K562 (cell line): Measurements from ENCODE around the gene PDZRN4. TPM values are rescaled to one million over a fixed set of nuclear protein-coding genes. Genes with fewer than 3 reads are reported as not detected.

ENCODE experiments used
- ATAC-seq: fragments of 200-7000 bp; cut with Tn5 transposase; 3 replicates; pipeline ENCODE4 v1.9.1; 2020; ENCODE audit warnings: moderate library complexity
- BruUV-seq: library from RNA; stranded (reverse); fragments of 400-500 nt; replicated peaks from 2 replicates; lab custom pipeline; 2021; lab: Mats Ljungman, UMichigan
- CTCF ChIA-PET: fragments of 300-600 bp; formaldehyde crosslinking; extraction: SDS; loops from one replicate; lab custom pipeline; 2021; ENCODE audit warnings: low intra/inter-chr PET ratio; lab: Yijun Ruan, JAX
- POLR2A ChIA-PET: fragments of 300-600, 350-650 bp; sonication (Branson Sonifier 250); formaldehyde crosslinking; extraction: SDS; loops from one replicate; lab custom pipeline; 2021; ENCODE audit warnings: antibody characterized with exemption, inconsistent platforms; lab: Yijun Ruan, JAX
- DNase-seq, 4 experiments: peaks; one replicate each; pipeline versions ENCODE4 v3.0.0 to v3.0.0-alpha.2; 2011 to 2018; ENCODE audit warnings: low spot score in 3 of 4, mixed read lengths in 3 of 4; ENCODE audit errors: extremely low read depth in 1 of 4
- FAIRE-seq: peaks from 2 replicates; lab custom pipeline; 2011; peaks lifted over from hg19 to GRCh38; lab: Jason Lieb, UNC
- H2AFZ ChIP-seq: 2 replicates; pipeline ENCODE4 v1.6.0; 2011; ENCODE audit warnings: low read depth, low read length, control low read depth, inconsistent platforms
- H3K27ac ChIP-seq: fragments of 200-600 bp; 3 replicates; pipeline ENCODE4 v1.8.0; 2011; ENCODE audit warnings: low read depth, mild to moderate bottlenecking, control low read depth, inconsistent platforms, low read length, moderate library complexity, mixed read lengths; ENCODE audit errors: extremely low read depth
- H3K27me3 ChIP-seq, 2 experiments: fragments of 300-600 bp in 1 of 2; 2 replicates in 1 of 2; 3 replicates in 1 of 2; pipeline versions ENCODE4 v1.6.0 to v1.8.0; 2011; ENCODE audit warnings: inconsistent platforms in 2 of 2, low read length in 2 of 2, mild to moderate bottlenecking in 1 of 2, mixed read lengths in 1 of 2, moderate library complexity in 1 of 2; ENCODE audit not compliant: control insufficient read depth in 2 of 2, insufficient read depth in 2 of 2
- H3K36me3 ChIP-seq: fragments of 300-600 bp; 3 replicates; pipeline ENCODE4 v1.8.0; 2011; ENCODE audit warnings: mild to moderate bottlenecking, low read length, inconsistent platforms; ENCODE audit not compliant: control insufficient read depth, insufficient read depth
- H3K4me1 ChIP-seq, 2 experiments: fragments of 200-600 bp in 1 of 2; replicated peaks in 1 of 2; 2 replicates in 1 of 2; 3 replicates in 1 of 2; pipeline versions ENCODE4 v1.5.1 to v1.8.0; 2011; ENCODE audit warnings: inconsistent platforms in 2 of 2, low read length in 2 of 2, mild to moderate bottlenecking in 1 of 2, mixed read lengths in 1 of 2, moderate library complexity in 1 of 2; ENCODE audit not compliant: control insufficient read depth in 2 of 2, insufficient read depth in 2 of 2
- H3K4me2 ChIP-seq: 2 replicates; pipeline ENCODE4 v1.6.1; 2011; ENCODE audit warnings: low read length, control low read depth, inconsistent platforms, mixed read lengths; ENCODE audit not compliant: insufficient read depth
- H3K4me3 ChIP-seq: fragments of 200-600 bp; sonication (generic), shearing (Covaris generic); 2 replicates; pipeline ENCODE4 v1.5.1; 2016; ENCODE audit warnings: control low read depth, inconsistent platforms
- H3K79me2 ChIP-seq: fragments of 200-600 bp; 3 replicates; pipeline ENCODE4 v1.8.0; 2011; ENCODE audit warnings: low read length, inconsistent platforms; ENCODE audit not compliant: control insufficient read depth, insufficient read depth
- H3K9ac ChIP-seq, 2 experiments: 2 replicates each; pipeline versions ENCODE4 v1.6.0 to v1.6.1; 2011; ENCODE audit warnings: low read depth in 2 of 2, low read length in 2 of 2, control low read depth in 1 of 2, inconsistent platforms in 1 of 2, mild to moderate bottlenecking in 1 of 2, mixed read lengths in 1 of 2; ENCODE audit not compliant: insufficient read depth in 1 of 2
- H3K9me1 ChIP-seq: one replicate; pipeline ENCODE4 v1.6.0; 2011; ENCODE audit warnings: inconsistent platforms, mild to moderate bottlenecking, low read length, moderate library complexity; ENCODE audit not compliant: control insufficient read depth, insufficient read depth
- H3K9me3 ChIP-seq: replicated peaks from 2 replicates; pipeline ENCODE4 v1.5.1; 2011; ENCODE audit warnings: low read depth, low read length, inconsistent platforms; ENCODE audit not compliant: control insufficient read depth, insufficient read depth
- H4K20me1 ChIP-seq: replicated peaks from 2 replicates; pipeline ENCODE4 v1.6.1; 2011; ENCODE audit warnings: low read length, inconsistent platforms, mixed read lengths; ENCODE audit not compliant: control insufficient read depth, insufficient read depth
- BRD4 ChIP-seq: fragments of 200-600 bp; sonication (generic); IDR thresholded peaks from 2 replicates; pipeline ENCODE4 v1.6.1; 2017; ENCODE audit warnings: inconsistent platforms
- CSDE1 ChIP-seq, 2 experiments: fragments of 450-650 bp; IDR thresholded peaks; 2 replicates each; pipeline ENCODE4 v1.6.1; 2016; ENCODE audit warnings: mild to moderate bottlenecking in 1 of 2
- CTCF ChIP-seq, 3 experiments: IDR thresholded peaks in 2 of 3; conservative IDR thresholded peaks in 1 of 3; 2 replicates each; pipeline ENCODE4 v1.5.1; 2011 to 2012; ENCODE audit warnings: low read length in 3 of 3, mild to moderate bottlenecking in 3 of 3, control low read depth in 2 of 3, improper control_type of control experiment in 1 of 3, inconsistent platforms in 1 of 3, low read depth in 1 of 3, mixed read lengths in 1 of 3, moderate library complexity in 1 of 3; ENCODE audit not compliant: insufficient read depth in 2 of 3
- EWSR1 ChIP-seq: fragments of 450-650 bp; IDR thresholded peaks from 2 replicates; pipeline ENCODE4 v1.6.1; 2018; ENCODE audit warnings: borderline replicate concordance, mild to moderate bottlenecking, low read depth, moderate library complexity; ENCODE audit not compliant: partially characterized antibody
- FOS ChIP-seq: IDR thresholded peaks from 3 replicates; pipeline ENCODE4 v1.6.1; 2011; ENCODE audit not compliant: insufficient read length; ENCODE audit errors: extremely low read depth
- GATA2 ChIP-seq: sonication (generic); formaldehyde crosslinking; IDR thresholded peaks from 2 replicates; pipeline ENCODE4 v1.4.0; 2020; ENCODE audit warnings: mild to moderate bottlenecking, missing genetic modification reagents
- GTF2A2 ChIP-seq: IDR thresholded peaks from 2 replicates; pipeline ENCODE4 v1.6.1; 2016; ENCODE audit warnings: mild to moderate bottlenecking, missing genetic modification characterization, missing compliant biosample characterization
- HMGXB4 ChIP-seq: sonication (generic); formaldehyde crosslinking; IDR thresholded peaks from 2 replicates; pipeline ENCODE4 v1.8.1; 2023; ENCODE audit warnings: mild to moderate bottlenecking, missing genetic modification reagents
- KAT8 ChIP-seq: fragments of 450-650 bp; IDR thresholded peaks from 2 replicates; pipeline ENCODE4 v1.6.1; 2016; ENCODE audit warnings: low read depth, mild to moderate bottlenecking
- RAD21 ChIP-seq, 2 experiments: fragments of 250-450 bp in 1 of 2; fragments of 450-650 bp in 1 of 2; sonication (Bioruptor Pico) in 1 of 2; formaldehyde crosslinking in 1 of 2; IDR thresholded peaks in 1 of 2; conservative IDR thresholded peaks in 1 of 2; 2 replicates each; pipeline versions ENCODE4 v1.4.0 to v1.8.0; 2020 to 2022; ENCODE audit warnings: mild to moderate bottlenecking in 2 of 2, moderate library complexity in 1 of 2
- SMAD3 ChIP-seq: fragments of 450-650 bp; formaldehyde crosslinking; conservative IDR thresholded peaks from 2 replicates; pipeline ENCODE4 v1.4.0; 2020; ENCODE audit warnings: mild to moderate bottlenecking
- SMARCE1 ChIP-seq: fragments of 450-650 bp; IDR thresholded peaks from 2 replicates; pipeline ENCODE4 v1.7.1; 2016; ENCODE audit warnings: mild to moderate bottlenecking
- ZNF143 ChIP-seq: sonication (generic); formaldehyde crosslinking; IDR thresholded peaks from 2 replicates; pipeline ENCODE4 v1.9.0; 2022; ENCODE audit warnings: mild to moderate bottlenecking, missing genetic modification reagents
- ZNF184 ChIP-seq: sonication (generic); formaldehyde crosslinking; IDR thresholded peaks from 2 replicates; pipeline ENCODE4 v1.5.0; 2020; ENCODE audit warnings: missing genetic modification reagents
- ZNF445 ChIP-seq: fragments of 250-450 bp; sonication (Bioruptor Pico); IDR thresholded peaks from 2 replicates; pipeline ENCODE4 v1.4.0; 2020; ENCODE audit warnings: low read depth, mild to moderate bottlenecking, moderate library complexity
- WGBS: fragments of 100-300 bp; shearing (Covaris generic); methylation state at CpG from one replicate; pipeline ENCODE4 v1.1.6; 2016; ENCODE audit warnings: low coverage, mixed read lengths; ENCODE audit not compliant: insufficient coverage; ENCODE audit errors: missing lambda C conversion rate; 5-methylcytosine and 5-hydroxymethylcytosine counted together
- in situ Hi-C: fragments of 300-500 bp; cut with MboI; formaldehyde crosslinking; loops from 4 replicates; pipeline ENCODE4 v1.15.0; 2018; ENCODE audit warnings: inconsistent platforms, mixed read lengths
- intact Hi-C: fragments of 100-400 bp; cut with micrococcal nuclease; formaldehyde crosslinking; loops from 2 replicates; pipeline ENCODE4 v1.14.2; 2022
- polyA plus RNA-seq, 8 experiments: library from polyadenylated mRNA; depleted of rRNA in 4 of 8; stranded (reverse) in 5 of 8; unstranded in 3 of 8; fragments of >200 nt; fragmentation: Nextera tagmentation in 2 of 8; fragmentation: Illumina TruSeq in 1 of 8; extraction: Ambion mirVana in 2 of 8; extraction: Trizol in 1 of 8; gene quantifications; 2 replicates each; pipeline versions ENCODE4 v1.2.1 to v1.2.3, GENCODE V29; 2011 to 2014; ENCODE audit warnings: inconsistent platforms in 1 of 8, missing spikeins in 1 of 8
- total RNA-seq, 7 experiments: library from RNA; depleted of rRNA in 6 of 7; stranded (reverse); fragments of >200 nt in 6 of 7; fragmentation: Illumina TruSeq in 2 of 7; extraction: Trizol in 2 of 7; gene quantifications; 2 replicates each; pipeline versions ENCODE4 v1.2.1 to v1.2.3, GENCODE V29; 2011 to 2021; ENCODE audit warnings: low replicate concordance in 1 of 7

Gene PDZRN4
- total and polyA plus RNA-seq, 9 of the 15 experiments (the other 6 are each of a cell fraction or from before 2014, with no cell fraction given), result not detected

GRCh38 chr12:41264281-41264680, 76.2 kb downstream of the PDZRN4 start:
- H4K20me1 ChIP-seq, result no peaks in the 10 kb centered on the region
- BruUV-seq, result no TSS peak
- no peak overlapping the region for H3K9ac ChIP-seq
- no peak overlapping the region for H3K4me2 ChIP-seq
- H3K27me3 ChIP-seq, result no peaks in the 10 kb centered on the region
- H3K27ac ChIP-seq, result no peak overlapping the region
- H3K36me3 ChIP-seq, result no peaks in the 10 kb centered on the region
- ChIA-PET POLR2A (no interaction called here), CTCF (interaction anchor here (0.7 kb wide), 2 partner anchors 318 to 764 kb away, joined by 3 read pairs; no protein-coding TSS in a partner anchor)
- no peaks in the 10 kb centered on the region for H3K9me1 ChIP-seq
- no peak overlapping the region for H2AFZ ChIP-seq
- ATAC-seq, result no peak
- H3K4me3 ChIP-seq, result no peak overlapping the region
- TF ChIP-seq CTCF (IDR thresholded peaks at IDR 0.05 in 2 of 3, conservative IDR thresholded peaks at IDR 0.05 in 1 of 3; ENCODE audit: insufficient read depth in 2 of 3, low read depth in 1 of 3, low read length in 3 of 3), result peak in 1 of 3 experiments; percentile 18; a peak in 1 of 6 replicates
- peak in 1 of 2 experiments; percentile 40; a peak in 1 of 4 replicates for TF ChIP-seq RAD21 (CRISPR knock-in tag; conservative IDR thresholded peaks at IDR 0.05 in 1 of 2, IDR thresholded peaks at IDR 0.05 in 1 of 2)
- no peak for TF ChIP-seq CSDE1 (IDR thresholded peaks at IDR 0.05)
- FAIRE-seq, result peak; percentile 23
- no peaks in the 10 kb centered on the region for H3K9me3 ChIP-seq
- no peaks in the 10 kb centered on the region for H3K79me2 ChIP-seq
- in situ Hi-C loops (no loop called here), intact Hi-C loops (no loop called here)
- no peak for DNase-seq
- no peaks in the 10 kb centered on the region for H3K4me1 ChIP-seq

- Histone ChIP-seq H3K4me2 (no peak overlapping the region), H3K36me3 (no peaks in the 10 kb centered on the region), H3K27me3 (no peaks in the 10 kb centered on the region), H3K4me1 (no peaks in the 10 kb centered on the region), H3K79me2 (no peaks in the 10 kb centered on the region), H3K4me3 (no peak overlapping the region), H3K9ac (no peak overlapping the region), H3K9me1 (no peaks in the 10 kb centered on the region), H2AFZ (no peak overlapping the region), H4K20me1 (no peaks in the 10 kb centered on the region), H3K27ac (no peak overlapping the region), H3K9me3 (no peaks in the 10 kb centered on the region)
- in situ Hi-C loops (no loop called here), intact Hi-C loops (no loop called here)
- CTCF ChIA-PET, result no interaction called here
- ATAC-seq (no peak), DNase-seq (no peak), FAIRE-seq (no peak)
- BruUV-seq, result no TSS peak
- POLR2A ChIA-PET, result no interaction called here
- 0% methylated on average over 1 of the region's 1 CpG for WGBS
- no peak for TF ChIP-seq GTF2A2 (tag)
- no peak for TF ChIP-seq EWSR1
- TF ChIP-seq KAT8, result no peak
- TF ChIP-seq HMGXB4 (CRISPR knock-in tag), result no peak
- no peak for TF ChIP-seq ZNF445 (CRISPR knock-in tag)
- no peak for TF ChIP-seq GATA2 (CRISPR knock-in tag)
- TF ChIP-seq BRD4, result no peak
- no peak for TF ChIP-seq ZNF184 (CRISPR knock-in tag)
- TF ChIP-seq ZNF143 (CRISPR knock-in tag), result no peak
- TF ChIP-seq FOS, result no peak
- no peak for TF ChIP-seq SMARCE1
- TF ChIP-seq SMAD3 (CRISPR knock-in tag), result no peak
Observed at GRCh38 chr12:41269056-41269455, 80.9 kb downstream of the PDZRN4 start.
